ENCODE data around the gene PDAP1. TPM values are rescaled to one million over a fixed set of nuclear protein-coding genes. Genes with fewer than 3 reads are reported as not detected.
A peak's percentile ranks its signal among the peaks of the same experiment; 100 is the strongest.

Gene PDAP1
- total and polyA plus RNA-seq, 10 of the 15 experiments (the other 5 are each of a cell fraction or from before 2014, with no cell fraction given), result 6.6 to 200 (median 87.7) TPM

DNA sequence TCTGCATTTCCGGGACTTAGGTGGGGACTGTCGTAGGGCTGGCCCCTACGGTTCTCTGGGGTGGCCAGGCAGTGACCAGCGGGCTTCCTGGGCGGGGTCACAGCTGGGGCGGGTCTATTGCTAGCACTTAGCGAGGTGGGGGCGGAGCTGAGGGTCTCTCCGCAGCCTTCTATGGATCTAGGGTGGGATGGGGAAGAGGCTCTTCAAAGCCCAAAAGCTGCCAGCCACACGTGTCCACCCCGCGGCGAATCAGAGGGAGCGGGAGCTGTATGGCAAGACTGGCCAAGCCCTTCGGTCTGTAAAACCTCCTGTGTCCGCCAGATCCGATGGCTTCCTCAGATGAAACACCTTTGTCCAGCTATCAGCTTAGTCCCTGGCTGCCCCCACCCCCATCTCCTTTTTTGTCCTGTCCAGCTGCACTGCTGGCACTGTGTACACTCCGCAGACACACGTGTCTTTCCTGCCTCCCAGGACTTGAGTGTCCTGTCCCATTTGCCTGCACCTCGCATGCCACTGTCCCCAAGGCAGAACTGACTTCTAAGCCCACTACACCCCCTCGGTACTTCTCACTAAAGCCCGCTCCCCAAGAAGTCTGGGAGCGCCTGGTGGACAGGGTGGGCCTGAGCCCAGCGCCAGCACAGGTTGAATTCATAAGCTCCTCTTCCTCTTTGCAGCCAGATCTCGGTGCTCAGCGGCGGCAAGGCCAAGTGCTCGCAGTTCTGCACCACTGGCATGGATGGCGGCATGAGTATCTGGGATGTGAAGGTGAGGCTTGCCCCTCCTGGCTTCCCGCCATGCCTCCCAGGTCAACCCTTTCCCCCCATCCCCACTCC lies 14.8 kb downstream of the PDAP1 start:
- Histone ChIP-seq H3K27me3 (replicated peaks in 1 of 2; ENCODE audit: control insufficient read depth in 2 of 2, insufficient read depth in 2 of 2, low read length in 1 of 2) (no peaks in the 10 kb centered on the region), H3K9me3 (replicated peaks; ENCODE audit: control insufficient read depth, insufficient read depth, low read length) (no peaks in the 10 kb centered on the region), H3K4me1 (ENCODE audit: control insufficient read depth, insufficient read depth, low read length) (peaks cover 4% of the 10 kb centered on the region; the same call in 1 of the 2 replicates), H3K36me3 (ENCODE audit: control insufficient read depth in 2 of 2, insufficient read depth in 2 of 2, low read length in 1 of 2) (peaks cover 49 to 57% of the 10 kb centered on the region in 2 experiments), H3K4me3 (no peak overlapping the region), H3K4me2 (ENCODE audit: control insufficient read depth, insufficient read depth) (no peak overlapping the region), H3K9ac (ENCODE audit: control insufficient read depth, insufficient read depth, low read length) (no peak overlapping the region), H4K20me1 (ENCODE audit: control insufficient read depth, insufficient read depth) (no peaks in the 10 kb centered on the region), H3K79me2 (ENCODE audit: control insufficient read depth, insufficient read depth, low read length) (no peaks in the 10 kb centered on the region; the same call in 1 of the 2 replicates), H2AFZ (ENCODE audit: control insufficient read depth, low read depth, low read length) (no peak overlapping the region), H3K27ac (ENCODE audit: control insufficient read depth, insufficient read depth) (no peak overlapping the region)
- TF ChIP-seq RAD51 (IDR thresholded peaks at IDR 0.05) (no peak), NFYB (IDR thresholded peaks at IDR 0.05; ENCODE audit: insufficient read depth, low read depth, low read length) (0 out of 2 replicates have a peak, but pooled peaks have one; percentile 24), POLR2A (IDR thresholded peaks at IDR 0.05; ENCODE audit: low read depth, low read length) (peak; percentile 63)
- ChIA-PET RAD21 (ENCODE audit: unreplicated experiment) (no interaction called here), CTCF (interaction anchor here (1.1 to 2.1 kb wide), 2 partner anchors 13 to 64 kb away, joined by 4 to 6 read pairs; no protein-coding TSS in a partner anchor), POLR2A (interaction anchor here (0.5 to 1.1 kb wide), 2 partner anchors 9 to 43 kb away, joined by 3 to 4 read pairs; no protein-coding TSS in a partner anchor), SMC1A (ENCODE audit: uncharacterized antibody, unreplicated experiment) (interaction anchor here (2.8 kb wide), 1 partner anchor 14 kb away, joined by 8 read pairs; no protein-coding TSS in a partner anchor)
- in situ Hi-C loops (cut with MboI) (no loop called here), intact Hi-C loops (cut with micrococcal nuclease; ENCODE audit: unreplicated experiment) (no loop called here)
- no peak for DNase-seq (ENCODE audit: low read depth, low spot score)
- 85% methylated on average over 28 of the region's 30 CpGs for whole genome bisulfite sequencing (ENCODE audit: insufficient coverage, insufficient replicate concordance, low lambda C conversion rate, missing lambda C conversion rate)
- FAIRE-seq, result no peak
- ATAC-seq, result peak; percentile 40; the same call in 2 of the 3 replicates
- BruUV-seq (replicated peaks), result no TSS peak

DNA sequence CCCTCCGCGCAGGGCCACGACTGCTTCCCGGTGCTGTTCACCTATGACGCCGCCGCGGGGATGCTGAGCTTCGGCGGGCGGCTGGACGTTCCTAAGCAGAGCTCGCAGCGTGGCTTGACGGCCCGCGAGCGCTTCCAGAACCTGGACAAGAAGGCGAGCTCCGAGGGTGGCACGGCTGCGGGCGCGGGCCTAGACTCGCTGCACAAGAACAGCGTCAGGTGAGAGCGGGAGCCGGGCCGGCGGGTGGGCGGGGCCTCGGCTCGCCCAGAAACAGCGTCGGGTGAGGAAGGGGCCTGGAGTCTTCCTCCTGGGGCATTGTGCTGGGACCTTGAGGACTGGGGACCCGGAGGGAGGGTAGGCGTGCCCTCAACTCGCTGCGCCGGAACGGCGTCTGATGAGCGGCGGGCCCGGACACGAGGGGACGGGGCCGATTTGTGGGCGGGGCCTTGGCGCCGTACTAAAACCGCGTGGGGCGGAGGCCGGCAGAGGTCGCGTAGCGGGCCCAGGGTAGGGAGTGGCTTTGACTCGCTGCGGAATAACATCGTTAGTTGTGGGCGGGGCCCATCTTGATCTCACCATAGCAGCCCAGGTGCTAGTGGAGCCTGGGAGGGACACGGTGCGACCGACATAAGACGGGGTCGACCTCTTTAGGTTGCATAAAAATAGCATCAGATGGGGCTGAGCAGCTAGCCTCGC lies 15.6 kb downstream of the PDAP1 start:
- Histone ChIP-seq H3K9ac (ENCODE audit: control insufficient read depth, insufficient read depth, low read length) (no peak overlapping the region), H4K20me1 (ENCODE audit: control insufficient read depth, insufficient read depth) (no peaks in the 10 kb centered on the region), H3K27ac (ENCODE audit: control insufficient read depth, insufficient read depth) (no peak overlapping the region), H3K36me3 (ENCODE audit: control insufficient read depth in 2 of 2, insufficient read depth in 2 of 2, low read length in 1 of 2) (peaks cover 48 to 62% of the 10 kb centered on the region in 2 experiments), H3K9me3 (replicated peaks; ENCODE audit: control insufficient read depth, insufficient read depth, low read length) (no peaks in the 10 kb centered on the region), H3K4me2 (ENCODE audit: control insufficient read depth, insufficient read depth) (0 out of 2 replicates have a peak overlapping the region, but pooled peaks have one; percentile 7), H3K4me1 (ENCODE audit: control insufficient read depth, insufficient read depth, low read length) (peaks cover 4% of the 10 kb centered on the region; the same call in 1 of the 2 replicates), H2AFZ (ENCODE audit: control insufficient read depth, low read depth, low read length) (no peak overlapping the region), H3K79me2 (ENCODE audit: control insufficient read depth, insufficient read depth, low read length) (no peaks in the 10 kb centered on the region; the same call in 1 of the 2 replicates), H3K4me3 (no peak overlapping the region), H3K27me3 (replicated peaks in 1 of 2; ENCODE audit: control insufficient read depth in 2 of 2, insufficient read depth in 2 of 2, low read length in 1 of 2) (no peaks in the 10 kb centered on the region)
- FAIRE-seq (no peak), DNase-seq (ENCODE audit: low read depth, low spot score) (no peak), ATAC-seq (peak; percentile 85)
- WGBS (ENCODE audit: insufficient coverage, insufficient replicate concordance, low lambda C conversion rate, missing lambda C conversion rate), result 21% methylated on average over 68 of the region's 68 CpGs
- intact Hi-C loops (cut with micrococcal nuclease; ENCODE audit: unreplicated experiment) (no loop called here), in situ Hi-C loops (cut with MboI) (no loop called here)
- CTCF ChIA-PET, result interaction anchor here (1.1 to 2.1 kb wide), 2 partner anchors 14 to 63 kb away, joined by 4 to 6 read pairs; no protein-coding TSS in a partner anchor
- SMC1A ChIA-PET (ENCODE audit: uncharacterized antibody, unreplicated experiment), result interaction anchor here (2.8 kb wide), 1 partner anchor 14 kb away, joined by 8 read pairs; no protein-coding TSS in a partner anchor
- POLR2A ChIA-PET, result interaction anchor here (0.5 kb wide), 1 partner anchor 10 kb away, joined by 4 read pairs; no protein-coding TSS in a partner anchor
- RAD21 ChIA-PET (ENCODE audit: unreplicated experiment), result no interaction called here
- no TSS peak for BruUV-seq (replicated peaks)
- TF ChIP-seq POLR2AphosphoS5 (IDR thresholded peaks at IDR 0.05; ENCODE audit: low read length) (0 out of 2 replicates have a peak, but pooled peaks have one; percentile 65), BCL3 (IDR thresholded peaks at IDR 0.05; ENCODE audit: borderline replicate concordance, insufficient read depth, low read depth, low read length, poor library complexity, severe bottlenecking) (peak; percentile 14), RUNX3 (IDR thresholded peaks at IDR 0.05; ENCODE audit: low read length) (0 out of 2 replicates have a peak, but pooled peaks have one; percentile 7), SMC3 (IDR thresholded peaks at IDR 0.05; ENCODE audit: borderline replicate concordance, low read length) (no peak), SUPT20H (IDR thresholded peaks at IDR 0.05; ENCODE audit: borderline replicate concordance, control insufficient read depth, low read depth, low read length) (no peak), WRNIP1 (IDR thresholded peaks at IDR 0.05; ENCODE audit: borderline replicate concordance, low read depth, low read length) (no peak), POLR2AphosphoS2 (IDR thresholded peaks at IDR 0.05; ENCODE audit: low read depth, low read length) (0 out of 2 replicates have a peak, but pooled peaks have one; percentile 19), BACH1 (IDR thresholded peaks at IDR 0.05; ENCODE audit: borderline replicate concordance) (0 out of 2 replicates have a peak, but pooled peaks have one; percentile 37), ATF7 (IDR thresholded peaks at IDR 0.05; ENCODE audit: low read depth) (no peak), POLR2A (IDR thresholded peaks at IDR 0.05; ENCODE audit: low read depth, low read length) (peak; percentile 3; the same call in 1 of the 2 replicates)
